Activated gamma-delta T cell (primary cell): ENCODE data around the gene ATP2A3.
"Not testable (repeated sequence)": the region's sequence is repeated elsewhere in the genome, so short reads cannot be mapped to it uniquely, and the experiment has no call there.

Experiments used
- DNase-seq: peaks from one replicate; lab custom pipeline; 2025; lab: John Stamatoyannopoulos, UW

Gene ATP2A3

DNA sequence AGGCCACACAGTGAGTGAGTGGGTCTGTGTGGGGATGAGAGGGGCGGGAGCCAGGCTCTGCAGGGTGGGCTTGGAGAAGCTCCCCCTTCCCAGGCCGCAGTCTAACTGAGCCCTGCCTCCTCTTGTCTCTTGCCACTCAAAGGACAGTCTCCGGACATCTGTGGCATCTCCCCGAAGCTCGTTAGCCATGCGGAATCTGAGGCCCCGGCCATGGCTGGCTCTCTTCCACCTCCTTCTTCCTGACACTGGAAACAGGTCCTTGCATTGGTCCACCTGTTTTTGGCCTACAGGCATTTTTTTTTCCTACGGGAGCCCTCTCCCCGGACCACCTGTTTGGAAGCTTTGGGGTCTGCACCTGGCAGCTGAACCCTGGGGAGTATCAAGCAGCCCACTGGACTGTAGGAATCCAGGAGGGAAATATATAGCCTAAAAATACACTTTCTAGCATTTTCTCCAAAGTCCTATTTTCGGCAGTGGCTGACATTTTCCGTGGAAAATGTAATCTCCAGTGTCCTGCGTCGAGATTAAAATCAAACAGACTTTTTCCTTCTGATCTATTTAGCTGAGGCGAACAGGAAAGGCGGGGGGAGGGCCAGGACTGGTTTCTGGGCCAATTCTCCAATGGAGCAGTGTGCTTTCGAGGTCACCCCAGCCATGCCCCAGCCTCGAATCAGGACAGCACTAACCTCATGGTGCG is 9.1 kb downstream of the ATP2A3 start:
- no peak for DNase-seq

DNA sequence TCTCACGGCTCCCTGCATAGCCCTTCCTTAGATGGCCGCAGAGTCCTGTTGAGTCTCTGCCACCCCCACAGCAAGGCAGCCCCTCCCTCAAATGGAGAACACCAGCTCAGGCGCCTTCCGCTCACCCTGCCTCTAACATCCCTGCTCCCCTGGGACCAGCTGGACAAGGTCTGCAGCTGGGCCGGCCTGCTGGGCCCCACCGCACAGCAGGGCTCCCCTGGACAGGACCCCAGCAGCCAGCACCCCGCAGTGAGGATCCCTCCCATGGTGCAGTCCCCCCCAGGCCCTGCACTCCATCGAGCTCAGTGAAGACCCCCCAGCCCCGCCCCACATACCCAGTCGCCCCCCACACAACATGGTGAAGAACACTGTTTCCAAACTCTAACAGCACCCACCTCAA is 10.2 kb downstream of the ATP2A3 start:
- DNase-seq, result no peak

GRCh38 chr17:3953542-3953941 is 10.7 kb downstream of the ATP2A3 start:
- no peak for DNase-seq

DNA sequence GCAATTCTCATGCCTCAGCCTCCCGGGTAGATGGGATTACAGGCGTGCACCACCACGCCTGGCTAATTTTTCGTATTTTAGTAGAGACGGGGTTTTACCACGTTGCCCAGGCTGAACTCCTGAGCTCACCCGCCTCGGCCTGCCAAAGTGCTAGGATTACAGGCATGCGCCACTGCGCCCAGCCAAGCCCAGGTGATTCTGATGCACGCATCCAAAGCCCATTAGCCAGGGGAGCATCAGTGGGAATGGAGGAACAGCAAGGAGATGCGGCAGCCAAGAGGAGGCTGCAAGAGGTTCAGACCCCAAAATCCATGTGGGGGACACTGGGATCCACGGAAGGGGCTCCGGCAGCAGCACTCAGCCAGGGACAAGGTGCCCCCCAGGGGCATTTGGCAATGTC is 12.1 kb downstream of the ATP2A3 start:
- DNase-seq, result no peak

- DNase-seq, result no peak
Measured at GRCh38 chr17:3951420-3951819, 12.8 kb downstream of the ATP2A3 start.

DNA sequence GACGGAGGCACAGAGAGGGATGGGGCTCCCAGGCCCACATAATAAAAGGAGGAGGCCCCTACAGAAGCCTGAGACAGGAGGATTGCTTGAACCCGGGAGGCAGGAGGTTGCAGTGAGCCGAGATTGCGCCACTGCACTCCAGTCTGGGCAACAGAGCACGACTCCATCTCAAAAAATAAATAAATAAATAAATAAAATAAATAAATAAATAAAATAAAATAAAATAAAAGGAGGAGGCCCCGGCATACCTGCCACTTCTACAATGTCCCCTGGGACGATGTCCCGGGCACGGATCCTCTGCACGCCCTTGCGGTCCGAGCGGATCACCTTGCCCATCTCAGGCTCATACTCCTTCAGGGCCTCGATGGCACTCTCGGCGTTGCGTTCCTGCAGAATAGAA is 13.2 kb downstream of the ATP2A3 start:
- no peak for DNase-seq

GRCh38 chr17:3950584-3950983 is 13.7 kb downstream of the ATP2A3 start:
- DNase-seq, result no peak

- DNase-seq, result no peak
Measured at GRCh38 chr17:3949418-3949817, 14.8 kb downstream of the ATP2A3 start.

DNA sequence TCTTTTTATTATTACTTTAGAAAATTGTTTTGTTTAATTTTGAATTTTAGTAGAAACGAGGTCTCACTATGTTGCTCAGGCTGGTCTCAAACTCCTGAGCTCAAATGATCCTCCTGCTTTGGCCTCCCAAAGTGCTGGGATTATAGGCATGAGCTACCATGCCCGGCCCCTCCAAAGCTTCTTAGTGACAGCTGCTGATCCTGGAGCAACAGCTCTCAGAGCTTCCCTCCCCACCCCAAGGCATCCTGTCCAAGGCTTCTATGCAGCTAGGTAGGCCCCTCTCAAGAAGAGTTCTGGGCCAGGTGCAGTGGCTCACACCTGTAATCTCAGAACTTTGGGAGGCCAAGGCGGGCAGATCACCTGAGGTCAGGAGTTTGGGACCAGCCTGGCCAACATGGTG is 15.7 kb downstream of the ATP2A3 start:
- not testable (repeated sequence) for DNase-seq

- DNase-seq, result no peak
Measured at GRCh38 chr17:3947318-3947810, 16.9 kb downstream of the ATP2A3 start.

DNA sequence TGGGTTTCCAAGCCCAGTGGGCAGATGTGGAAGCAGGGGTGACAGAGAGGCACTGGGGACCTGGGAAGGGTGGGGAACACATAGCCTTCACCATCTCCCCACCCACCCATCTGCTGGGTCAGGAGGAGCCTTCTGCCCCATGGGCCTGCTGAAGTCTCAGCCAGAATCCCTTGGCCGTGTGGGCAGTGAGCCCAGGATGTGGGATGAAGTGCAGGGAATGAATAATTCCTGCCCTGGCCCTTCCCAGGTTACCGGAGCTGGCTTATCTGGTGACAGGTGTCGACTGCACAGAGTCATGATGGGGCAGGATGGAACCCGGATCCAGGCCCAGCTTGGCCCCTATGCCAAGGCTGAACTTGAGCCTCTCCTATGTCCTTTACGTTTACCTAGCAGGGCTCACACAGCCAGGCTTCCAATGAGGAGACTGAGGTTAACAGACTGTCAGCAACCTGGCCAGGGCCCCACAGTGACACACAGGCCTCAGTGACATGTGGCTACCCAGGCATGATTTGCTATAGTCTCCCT is 17.5 kb downstream of the ATP2A3 start:
- DNase-seq, result no peak

DNA sequence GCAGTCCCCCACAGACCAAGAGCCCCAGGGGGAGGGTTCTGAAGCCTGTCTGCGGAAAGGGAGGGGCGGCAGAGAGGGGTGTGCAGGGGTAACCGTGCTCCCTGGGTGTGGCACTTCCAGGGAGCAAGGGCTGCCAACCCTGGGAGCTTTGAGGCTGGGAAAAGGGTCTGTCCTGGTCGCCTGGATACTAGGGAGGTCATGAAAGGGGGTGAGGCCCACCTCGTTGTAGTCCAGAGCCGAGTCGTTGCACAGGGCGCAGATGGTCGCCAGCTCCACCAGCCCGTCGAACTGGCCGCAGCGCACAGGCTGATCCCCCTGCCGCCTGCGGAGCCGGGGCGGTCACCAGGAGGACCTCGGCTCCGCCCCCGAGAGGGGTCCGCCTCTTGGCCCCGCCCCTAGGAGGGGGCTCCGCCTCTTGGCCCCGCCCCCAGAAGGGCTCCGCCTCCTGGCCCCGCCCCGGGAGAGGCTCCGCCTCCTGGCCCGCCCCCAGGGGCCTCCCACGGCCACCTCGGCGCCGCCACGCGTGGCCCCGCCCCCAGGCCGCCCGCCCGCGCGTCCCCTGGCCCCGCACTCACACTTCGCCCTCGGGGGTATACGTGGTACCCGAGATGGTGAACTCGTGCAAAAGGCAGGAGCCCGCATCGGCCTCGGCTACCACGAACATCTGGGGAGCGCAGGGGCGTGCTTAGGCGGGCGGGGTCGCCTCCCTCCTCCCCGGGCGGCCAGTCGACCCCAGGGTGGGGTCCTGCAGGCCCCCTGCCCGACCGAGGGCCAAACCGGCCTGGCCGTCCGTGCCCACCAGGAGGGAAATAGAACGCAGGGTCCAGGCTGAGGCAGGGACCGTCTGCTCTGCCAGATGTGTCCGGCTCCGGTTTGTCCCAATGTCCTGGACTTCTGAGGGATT is 19.5 kb downstream of the ATP2A3 start:
- DNase-seq, result peak; percentile 25

DNA sequence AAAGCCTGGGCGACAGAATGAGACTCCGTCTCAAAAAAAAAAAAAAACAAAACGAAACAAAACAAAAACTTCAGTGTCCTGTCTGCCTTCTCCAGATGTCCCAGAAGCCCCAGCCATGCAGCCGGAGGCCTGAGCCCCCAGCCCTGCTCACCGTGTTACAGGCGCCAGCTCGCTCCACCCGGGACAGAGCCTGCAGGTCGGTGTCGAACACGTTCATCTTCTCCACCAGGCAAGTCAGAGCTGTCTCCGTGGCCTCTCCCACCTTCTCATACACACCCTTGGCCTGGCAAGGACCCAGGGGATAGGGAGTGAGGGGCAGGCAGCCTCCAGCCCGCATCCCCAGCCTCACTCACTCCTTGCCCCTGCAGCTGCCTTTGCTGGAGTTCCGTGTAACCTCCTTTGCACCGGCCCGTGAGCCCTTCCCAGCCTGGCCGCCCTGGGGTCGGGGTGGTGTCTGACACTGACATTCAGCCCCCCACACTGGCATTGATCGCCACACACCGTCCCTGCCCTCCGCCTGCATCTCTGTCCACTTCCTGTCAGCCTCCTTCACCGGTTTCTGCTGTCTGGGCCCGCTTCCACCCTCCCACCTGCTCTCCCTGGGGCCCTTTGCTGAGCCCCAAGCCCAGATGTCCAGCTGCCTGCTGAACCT is 20.9 kb downstream of the ATP2A3 start:
- DNase-seq, result no peak

DNA sequence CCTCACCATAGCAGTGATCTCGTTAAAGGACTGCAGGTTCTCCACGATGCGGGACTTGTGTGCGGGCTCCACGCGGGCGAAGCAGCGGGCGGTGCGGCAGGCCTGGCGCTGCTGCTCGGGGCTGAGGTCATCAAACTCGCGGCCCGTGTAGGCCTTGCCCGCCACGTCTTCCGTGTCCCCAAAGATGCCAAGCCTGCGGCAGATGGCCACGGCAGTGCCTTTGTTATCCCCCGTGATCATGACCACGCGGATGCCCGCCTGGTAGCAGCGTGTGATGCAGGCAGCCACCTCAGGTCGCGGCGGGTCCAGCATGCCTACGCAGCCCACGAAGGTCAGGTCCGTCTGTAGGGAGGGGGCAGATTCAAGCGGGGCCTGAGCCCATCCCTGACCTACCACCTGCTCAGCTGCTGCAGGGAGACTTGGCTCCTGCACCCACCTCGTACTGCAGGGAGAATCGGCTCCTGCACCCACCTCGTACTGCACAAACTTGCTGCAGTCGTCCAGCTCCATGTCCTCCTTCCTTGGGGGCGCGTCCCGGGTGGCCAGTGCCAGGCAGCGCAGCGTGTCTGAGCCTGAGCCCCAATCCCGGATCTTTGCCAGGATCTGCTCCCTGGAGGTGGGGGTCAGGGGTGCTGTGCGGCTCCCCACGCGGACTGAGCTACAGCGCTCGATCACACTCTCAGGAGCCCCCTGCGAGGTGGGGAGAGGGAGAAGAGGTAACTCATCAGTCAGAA is 23.1 kb downstream of the ATP2A3 start:
- DNase-seq, result no peak

DNA sequence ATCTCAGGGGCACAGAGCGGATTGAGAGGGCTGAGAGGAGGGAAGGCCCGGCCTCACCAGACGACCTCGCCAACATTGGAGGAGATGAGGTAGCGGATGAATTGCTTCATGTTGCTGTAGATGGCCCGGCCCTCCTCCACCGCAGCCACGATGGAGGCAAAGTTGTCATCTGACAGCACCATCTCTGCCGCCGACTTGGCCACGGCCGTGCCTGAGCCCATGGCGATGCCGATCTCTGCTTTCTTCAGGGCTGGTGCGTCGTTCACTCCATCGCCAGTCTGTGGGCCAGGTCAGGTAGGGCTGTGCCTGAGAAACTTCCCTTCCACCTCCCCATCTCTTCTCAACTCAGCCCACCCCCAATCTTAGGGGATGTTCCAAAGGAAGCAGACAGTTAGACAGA is 26.9 kb downstream of the ATP2A3 start:
- no peak for DNase-seq

DNA sequence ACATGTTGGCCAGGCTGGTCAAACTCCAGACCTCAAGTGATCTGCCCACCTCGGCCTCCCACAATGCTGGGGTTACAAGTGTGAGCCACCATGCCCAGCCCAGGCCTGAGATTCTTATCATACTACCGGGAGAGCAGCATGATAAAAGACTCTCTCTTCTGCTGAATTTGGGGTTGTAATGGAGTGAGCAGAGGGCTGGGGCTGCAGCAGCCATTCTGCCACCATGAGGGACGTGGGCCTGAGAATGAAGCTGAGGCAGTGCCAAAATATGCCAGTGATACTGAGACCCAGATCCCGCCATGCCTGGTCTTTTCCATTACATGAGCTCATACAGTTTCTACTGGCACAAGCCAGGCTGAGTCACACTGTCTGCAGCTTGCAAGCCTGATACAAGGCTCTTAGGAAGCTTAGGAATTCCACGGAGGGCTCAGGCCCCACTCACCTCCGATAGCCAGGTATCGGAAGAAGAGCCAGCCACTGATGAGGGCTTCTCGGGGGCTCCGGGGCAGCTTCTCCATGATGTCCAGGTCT is 28.3 kb downstream of the ATP2A3 start:
- DNase-seq, result no peak

DNA sequence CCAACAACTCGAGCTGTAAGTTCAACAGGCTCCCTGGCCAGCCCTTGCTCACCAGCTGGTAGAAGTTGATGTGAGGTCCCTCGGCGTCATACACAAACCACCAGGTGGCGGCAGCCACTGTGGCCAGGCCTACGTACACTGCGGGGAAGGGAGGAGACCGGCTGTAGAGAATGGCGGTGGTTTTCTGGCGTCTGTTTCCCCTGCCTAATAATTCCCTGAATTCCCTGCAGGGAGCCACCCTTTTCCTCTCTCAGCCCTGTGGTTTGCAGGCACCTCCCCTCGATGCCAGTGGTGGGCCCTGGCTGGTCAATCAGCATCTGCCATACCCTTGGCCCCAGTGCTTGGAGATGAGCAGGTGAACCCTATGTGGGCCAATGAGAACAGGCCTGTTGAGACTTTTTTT is 29.1 kb downstream of the ATP2A3 start:
- DNase-seq, result no peak

GRCh38 chr17:3929764-3930163 is 34.5 kb downstream of the ATP2A3 start:
- DNase-seq, result no peak

DNA sequence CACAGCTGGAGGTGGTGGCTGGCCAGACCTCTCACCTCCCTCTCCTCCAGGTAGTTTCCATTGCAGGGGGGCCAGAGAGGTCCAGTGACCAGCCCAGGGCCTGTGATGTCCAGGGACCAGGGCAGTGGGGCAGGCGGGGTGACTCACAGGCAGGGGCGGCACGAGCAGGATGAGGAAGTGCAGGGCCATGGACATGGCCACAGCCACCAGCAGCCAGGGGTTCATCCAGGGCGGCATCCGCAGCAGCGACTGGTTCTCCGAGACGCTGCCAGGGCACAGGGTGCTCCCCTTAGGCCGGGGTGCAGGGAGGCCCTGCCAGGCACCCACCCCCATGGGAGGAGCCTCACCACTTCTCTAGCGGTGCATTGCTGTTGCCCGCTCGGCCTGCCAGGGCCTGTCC is 35.1 kb downstream of the ATP2A3 start:
- no peak for DNase-seq

- DNase-seq, result no peak
Measured at GRCh38 chr17:3928406-3928805, 35.8 kb downstream of the ATP2A3 start.

- DNase-seq, result no peak
Measured at GRCh38 chr17:3927628-3928340, 36.5 kb downstream of the ATP2A3 start.
